ENCODE data around the gene HDAC3. TPM values are rescaled to one million over a fixed set of nuclear protein-coding genes. Genes with fewer than 3 reads are reported as not detected.

HDAC3 gene
- total RNA-seq, 6 experiments from 2014 or later, result 18.2 to 26.5 (median 23.3) TPM

DNA sequence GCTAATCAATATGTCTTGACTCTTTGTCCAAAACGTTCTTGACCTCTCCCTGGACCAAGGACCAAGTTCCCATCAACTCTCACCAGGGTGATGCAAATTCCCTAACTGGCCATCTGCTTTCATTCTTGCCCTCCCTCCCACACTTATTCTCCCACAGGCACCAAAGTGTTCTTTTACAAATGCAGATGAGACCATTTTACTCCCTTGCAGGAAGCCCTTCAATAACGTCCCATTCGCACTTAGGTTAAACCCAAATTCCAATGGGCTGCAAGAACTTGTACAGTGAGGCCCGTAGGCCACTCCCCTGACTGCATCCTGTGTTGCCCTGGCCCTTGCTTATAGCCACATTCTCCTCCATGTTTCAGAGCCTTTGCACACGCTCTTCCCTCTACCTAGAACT lies 38.1 kb upstream of the HDAC3 start:
- Histone ChIP-seq H3K4me1 (no peaks in the 10 kb centered on the region), H3K36me3 (no peaks in the 10 kb centered on the region), H3K27ac (no peak overlapping the region), H3K9me3 (no peaks in the 10 kb centered on the region), H3K4me3 (no peak overlapping the region), H3K27me3 (no peaks in the 10 kb centered on the region)
- no peak for ATAC-seq
- 66% methylated on average over 5 of the region's 5 CpGs for WGBS (ENCODE audit: insufficient coverage, low coverage, low lambda C conversion rate, missing lambda C conversion rate)
- TF ChIP-seq CTCF (IDR thresholded peaks at IDR 0.05), result no peak
- TF ChIP-seq POLR2A (IDR thresholded peaks at IDR 0.05), result no peak
- intact Hi-C loops (cut with DNase I), result no loop called here
- DNase-seq, result no peak

DNA sequence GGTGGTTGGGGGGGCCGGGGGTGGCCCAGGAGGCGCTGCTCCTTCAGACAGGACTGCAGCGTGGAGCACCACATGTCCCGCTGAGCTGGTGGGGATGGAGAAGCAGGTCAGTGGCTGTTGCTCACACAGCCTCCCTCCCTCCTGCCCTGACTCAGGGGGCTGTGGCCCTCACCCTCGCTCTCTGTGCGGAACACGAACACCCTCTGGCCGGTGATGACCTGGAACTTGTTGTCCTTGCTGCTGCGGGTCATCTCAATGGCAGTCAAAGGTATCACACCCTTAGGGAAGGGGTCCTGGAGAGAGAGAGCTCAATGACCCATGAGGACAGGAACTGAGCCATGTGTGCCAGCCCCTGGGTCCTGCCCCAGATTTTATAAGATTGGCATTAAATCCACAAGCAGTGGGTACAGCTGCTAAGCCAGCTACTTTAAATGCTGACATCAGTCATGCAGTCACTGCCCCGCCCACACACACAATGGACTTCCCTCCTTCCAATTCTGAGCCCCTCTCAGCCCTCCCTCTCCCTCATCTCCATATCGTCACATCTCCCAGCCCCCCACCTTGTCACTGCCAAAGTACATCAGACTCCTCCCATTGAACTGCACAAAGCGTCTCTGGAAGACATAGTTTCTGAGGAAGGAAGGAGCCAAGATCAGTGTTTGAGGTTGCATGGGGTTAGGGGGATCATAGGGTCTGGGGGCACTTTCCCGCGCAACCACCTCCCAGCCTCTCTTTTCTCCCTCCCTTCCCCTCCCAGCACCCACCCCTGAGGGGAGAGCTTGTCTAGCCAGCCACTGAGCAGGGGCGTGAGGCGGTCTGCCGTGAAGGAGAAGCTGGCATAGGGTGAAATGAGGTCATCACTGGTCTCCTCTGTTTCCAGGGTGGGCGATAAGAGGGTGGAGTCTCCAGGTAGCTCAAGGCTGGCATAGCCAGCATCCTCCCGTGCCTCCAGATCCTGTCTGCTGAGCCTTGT lies 36.5 kb upstream of the HDAC3 start:
- Histone ChIP-seq H3K4me3 (no peak overlapping the region), H3K4me1 (peaks cover 0 to 14% (median 4%) of the 10 kb centered on the region in 4 donors), H3K27me3 (no peaks in the 10 kb centered on the region), H3K9me3 (no peaks in the 10 kb centered on the region), H3K36me3 (no peaks in the 10 kb centered on the region), H3K27ac (no peak overlapping the region)
- no peak for TF ChIP-seq CTCF (IDR thresholded peaks at IDR 0.05)
- TF ChIP-seq POLR2A (IDR thresholded peaks at IDR 0.05), result no peak
- no peak for ATAC-seq
- WGBS (ENCODE audit: insufficient coverage, low coverage, low lambda C conversion rate, missing lambda C conversion rate), result 52% methylated on average over 6 of the region's 19 CpGs
- intact Hi-C loops (cut with DNase I), result no loop called here
- DNase-seq, result no peak

DNA sequence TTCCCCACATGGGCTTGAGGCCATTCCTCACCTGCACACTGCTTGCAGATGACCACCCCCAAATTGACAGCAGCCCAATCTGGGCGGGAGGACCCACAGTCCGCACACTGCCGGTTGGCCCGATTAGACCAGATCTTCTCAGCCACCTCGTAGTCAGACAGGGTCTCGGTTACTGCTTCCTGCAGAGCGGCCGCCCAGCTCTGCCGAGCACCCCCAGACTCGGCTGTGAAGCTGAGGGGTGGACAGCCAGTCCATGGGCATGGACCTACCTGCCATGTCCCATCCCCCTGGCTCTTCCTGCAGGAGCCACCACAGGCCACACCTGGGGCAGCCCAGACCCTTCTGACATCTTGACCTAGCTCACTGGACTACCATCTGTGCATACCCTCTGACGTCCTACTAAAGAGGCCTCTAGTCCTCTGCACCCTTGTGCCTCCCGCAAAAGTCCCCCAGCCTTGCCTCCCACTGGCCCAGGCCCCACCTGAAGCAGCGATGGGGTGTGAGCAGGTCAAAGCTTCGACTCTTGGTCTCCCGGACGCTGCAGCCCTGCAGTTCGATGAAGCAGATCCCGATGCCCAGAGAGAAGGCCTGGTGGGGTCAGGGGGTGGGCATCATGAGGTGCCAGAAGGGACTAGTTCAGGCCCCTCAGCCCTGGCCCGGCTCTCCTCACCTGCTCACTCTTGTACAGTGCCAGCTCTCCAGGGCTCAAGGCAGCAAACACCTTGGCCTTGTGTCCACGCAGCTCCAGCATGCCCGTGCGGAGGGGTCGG lies 35.6 kb upstream of the HDAC3 start:
- DNase-seq, result no peak
- intact Hi-C loops (cut with DNase I), result no loop called here
- 70% methylated on average over 2 of the region's 23 CpGs for WGBS (ENCODE audit: insufficient coverage, low coverage, low lambda C conversion rate, missing lambda C conversion rate)
- TF ChIP-seq CTCF (IDR thresholded peaks at IDR 0.05) (no peak), POLR2A (IDR thresholded peaks at IDR 0.05) (no peak)
- H3K27me3 ChIP-seq, result no peaks in the 10 kb centered on the region
- no peak for ATAC-seq
- H3K27ac ChIP-seq, result no peak overlapping the region
- no peaks in the 10 kb centered on the region for H3K36me3 ChIP-seq
- H3K4me3 ChIP-seq, result no peak overlapping the region
- H3K9me3 ChIP-seq, result no peaks in the 10 kb centered on the region
- peaks cover 0 to 14% (median 4%) of the 10 kb centered on the region in 4 donors for H3K4me1 ChIP-seq

- H3K4me3 ChIP-seq, result no peak overlapping the region
- H3K4me1 ChIP-seq, result peaks cover 0 to 19% (median 4%) of the 10 kb centered on the region in 4 donors
- no peaks in the 10 kb centered on the region for H3K36me3 ChIP-seq
- ATAC-seq (no peak), DNase-seq (no peak)
- H3K27me3 ChIP-seq, result no peaks in the 10 kb centered on the region
- TF ChIP-seq CTCF (IDR thresholded peaks at IDR 0.05) (no peak), POLR2A (IDR thresholded peaks at IDR 0.05) (no peak)
- no peaks in the 10 kb centered on the region for H3K9me3 ChIP-seq
- intact Hi-C loops (cut with DNase I), result no loop called here
- 68% methylated on average over 3 of the region's 4 CpGs for WGBS (ENCODE audit: insufficient coverage, low coverage, low lambda C conversion rate, missing lambda C conversion rate)
- no peak overlapping the region for H3K27ac ChIP-seq
Measured at GRCh38 chr5:141669520-141669919, 32.9 kb upstream of the HDAC3 start.
